A549 (cell line): ENCODE data around the gene SLC2A2. TPM values are rescaled to one million over a fixed set of nuclear protein-coding genes. Genes with fewer than 3 reads are reported as not detected.

ENCODE experiments used
- ATAC-seq, 2 experiments: fragments of 200-7000 bp in 1 of 2; fragments of >200 bp in 1 of 2; cut with Nextera tagmentation in 1 of 2; cut with Tn5 transposase in 1 of 2; 3 replicates each; pipeline versions ENCODE4 v1.8.0 to v1.9.1; 2018 to 2020; ENCODE audit warnings: mild to moderate bottlenecking in 1 of 2, moderate library complexity in 1 of 2
- CTCF ChIA-PET: fragments of 300-600 bp; sonication (Branson Sonifier 250); formaldehyde crosslinking; extraction: SDS; loops from one replicate; lab custom pipeline; 2021; ENCODE audit warnings: antibody characterized with exemption, inconsistent platforms; lab: Yijun Ruan, JAX
- POLR2A ChIA-PET: fragments of 350-600 bp; formaldehyde crosslinking; extraction: SDS; loops from one replicate; lab custom pipeline; 2021; ENCODE audit warnings: antibody characterized with exemption, inconsistent platforms; lab: Yijun Ruan, JAX
- DNase-seq, 2 experiments: peaks; one replicate each; pipeline versions ENCODE4 v3.0.0 to v3.0.0-alpha.2; 2011 to 2016; ENCODE audit warnings: low read depth in 1 of 2, low spot score in 1 of 2
- FAIRE-seq: peaks from 2 replicates; lab custom pipeline; 2011; peaks lifted over from hg19 to GRCh38; lab: Jason Lieb, UNC
- H3K27ac ChIP-seq, 2 experiments: fragments of >200 bp; sonication (Bioruptor Twin); formaldehyde crosslinking; 3 replicates each; pipeline ENCODE4 v1.5.1; 2016 to 2017
- H3K4me1 ChIP-seq: fragments of >200 bp; sonication (Bioruptor Twin); formaldehyde crosslinking; 3 replicates; pipeline ENCODE4 v1.6.1; 2016
- H3K4me2 ChIP-seq: fragments of >200 bp; sonication (Bioruptor Twin); formaldehyde crosslinking; 3 replicates; pipeline ENCODE4 v1.6.1; 2016
- H3K4me3 ChIP-seq: fragments of >200 bp; sonication (Bioruptor Twin); formaldehyde crosslinking; 3 replicates; pipeline ENCODE4 v1.5.1; 2016
- H3K9me3 ChIP-seq: fragments of >200 bp; sonication (Bioruptor Twin); formaldehyde crosslinking; 3 replicates; pipeline ENCODE4 v1.6.1; 2016
- BHLHE40 ChIP-seq: IDR thresholded peaks from 2 replicates; pipeline ENCODE4 v1.6.1; 2012; ENCODE audit warnings: low read depth, low read length, inconsistent platforms
- CBX2 ChIP-seq: fragments of 200-600 bp; sonication (generic); IDR thresholded peaks from 2 replicates; pipeline ENCODE4 v1.6.1; 2016; ENCODE audit warnings: low read depth, mild to moderate bottlenecking, borderline replicate concordance
- EHF ChIP-seq: fragments of 250-450 bp; sonication (Bioruptor Pico); IDR thresholded peaks from 2 replicates; pipeline ENCODE4 v1.5.0; 2020; ENCODE audit warnings: mild to moderate bottlenecking
- EP300 ChIP-seq, 2 experiments: fragments of >200 bp; sonication (Bioruptor Twin); formaldehyde crosslinking; IDR thresholded peaks; 2 replicates in 1 of 2; 3 replicates in 1 of 2; pipeline ENCODE4 v1.6.1; 2016 to 2017
- HDAC2 ChIP-seq: fragments of 200-600 bp; sonication (generic); IDR thresholded peaks from 2 replicates; pipeline ENCODE4 v1.6.1; 2016
- HEYL ChIP-seq: fragments of 250-450 bp; sonication (Bioruptor Pico); IDR thresholded peaks from 2 replicates; pipeline ENCODE4 v1.8.0; 2021; ENCODE audit warnings: mild to moderate bottlenecking, moderate library complexity
- HMGXB4 ChIP-seq: fragments of 250-450 bp; sonication (Bioruptor Pico); IDR thresholded peaks from 2 replicates; pipeline ENCODE4 v1.5.0; 2021; ENCODE audit warnings: mild to moderate bottlenecking, moderate library complexity, borderline replicate concordance
- MAZ ChIP-seq: fragments of 150-350 bp; IDR thresholded peaks from 2 replicates; pipeline ENCODE4 v1.6.1; 2014; ENCODE audit warnings: antibody characterized with exemption, low read depth, low read length, borderline replicate concordance
- MYC ChIP-seq: IDR thresholded peaks from 2 replicates; pipeline ENCODE4 v1.6.1; 2012; ENCODE audit warnings: mild to moderate bottlenecking, inconsistent platforms, low read length, improper control_type of control experiment, borderline replicate concordance
- NPAS2 ChIP-seq: fragments of 250-450 bp; sonication (Bioruptor Pico); IDR thresholded peaks from 2 replicates; pipeline ENCODE4 v1.8.0; 2022; ENCODE audit warnings: mild to moderate bottlenecking, moderate library complexity, borderline replicate concordance
- NR3C1 ChIP-seq: fragments of >200 bp; sonication (Bioruptor Twin); formaldehyde crosslinking; IDR thresholded peaks from 3 replicates; pipeline ENCODE4 v1.6.1; 2017
- PHF8 ChIP-seq: fragments of 200-600 bp; sonication (generic); IDR thresholded peaks from 2 replicates; pipeline ENCODE4 v1.6.1; 2016; ENCODE audit warnings: low read depth, mild to moderate bottlenecking, antibody characterized with exemption, moderate library complexity, borderline replicate concordance
- POLR2A ChIP-seq: IDR thresholded peaks from 2 replicates; pipeline ENCODE4 v1.6.1; 2012; ENCODE audit warnings: mild to moderate bottlenecking, low read length
- RAD21 ChIP-seq, 2 experiments: fragments of >200 bp in 1 of 2; sonication (Bioruptor Twin) in 1 of 2; formaldehyde crosslinking in 1 of 2; IDR thresholded peaks in 1 of 2; conservative IDR thresholded peaks in 1 of 2; 2 replicates in 1 of 2; 3 replicates in 1 of 2; pipeline ENCODE4 v1.6.1; 2012 to 2018; ENCODE audit warnings: inconsistent platforms in 1 of 2
- RCOR1 ChIP-seq: fragments of 150-350 bp; IDR thresholded peaks from 2 replicates; pipeline ENCODE4 v1.6.1; 2014; ENCODE audit warnings: antibody characterized with exemption, low read length, low read depth
- WGBS: methylation state at CpG from one replicate; pipeline ENCODE4 v1.1.6; 2017; ENCODE audit errors: missing lambda C conversion rate; 5-methylcytosine and 5-hydroxymethylcytosine counted together
- polyA plus RNA-seq, 4 experiments: library from polyadenylated mRNA; depleted of rRNA in 3 of 4; stranded (reverse); fragments of >200 nt; fragmentation: RNase III in 1 of 4; extraction: RNeasy Plus Mini Kit Qiagen cat#74134 plus additional on column Dnase treatment in 1 of 4; gene quantifications; 2 replicates in 3 of 4; 3 replicates in 1 of 4; pipeline ENCODE4 v1.2.3, GENCODE V29; 2011 to 2017
- TF ChIP-seq, protein P1 (sequence below): fragments of >200 bp; sonication (Bioruptor Twin); formaldehyde crosslinking; IDR thresholded peaks from 3 replicates; pipeline ENCODE4 v1.6.1; 2016
- TF ChIP-seq, protein P2 (sequence below): fragments of >200 bp; sonication (Bioruptor Twin); formaldehyde crosslinking; IDR thresholded peaks from 2 replicates; pipeline ENCODE4 v1.6.1; 2016
- TF ChIP-seq, protein P3 (sequence below): fragments of 150-350 bp; IDR thresholded peaks from 2 replicates; pipeline ENCODE4 v1.6.1; 2014; ENCODE audit warnings: low read depth, mild to moderate bottlenecking, low read length

The SLC2A2 gene
- polyA plus RNA-seq, 2 of the 4 experiments (the other 2 are of a cell fraction) = not detected

DNA sequence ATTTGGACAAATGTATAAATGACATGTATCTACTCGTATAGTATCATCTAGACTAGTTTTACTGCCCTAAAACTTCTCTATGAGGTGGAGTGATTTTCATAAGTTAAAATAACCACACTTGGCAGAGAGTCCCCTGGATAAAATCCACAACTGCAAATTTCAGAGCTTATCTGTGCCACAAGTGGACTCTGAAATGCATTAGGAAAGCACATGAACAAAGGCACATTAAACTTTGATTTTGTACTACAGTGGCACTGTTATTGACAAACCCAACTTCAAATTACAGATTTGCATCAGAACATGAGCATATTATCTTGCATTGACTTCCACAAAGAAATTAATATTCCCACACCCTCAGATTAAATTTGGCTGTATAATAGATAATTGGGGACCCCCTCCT, 60.0 kb downstream of the SLC2A2 start:
- no peak for TF ChIP-seq RAD21 (conservative IDR thresholded peaks at IDR 0.05 in 1 of 2, IDR thresholded peaks at IDR 0.05 in 1 of 2)
- no peak for TF ChIP-seq HDAC2
- no peak for TF ChIP-seq HEYL (CRISPR knock-in tag)
- TF ChIP-seq POLR2A = no peak
- no peak for TF ChIP-seq NPAS2 (CRISPR knock-in tag)
- no peak for TF ChIP-seq BHLHE40
- TF ChIP-seq MYC = no peak
- Histone ChIP-seq H3K4me2 (no peak overlapping the region), H3K4me3 (no peak overlapping the region), H3K9me3 (no peaks in the 10 kb centered on the region), H3K27ac (no peak overlapping the region), H3K4me1 (peaks cover 13% of the 10 kb centered on the region)
- CTCF ChIA-PET = interaction anchor here (1.2 to 2.9 kb wide), 2 partner anchors 202 to 216 kb away, joined by 6 to 10 read pairs; no protein-coding TSS in a partner anchor
- DNase-seq (no peak), ATAC-seq (no peak), FAIRE-seq (no peak)
- WGBS = 88% methylated on average over 1 of the region's 1 CpG
- POLR2A ChIA-PET = no interaction called here

DNA sequence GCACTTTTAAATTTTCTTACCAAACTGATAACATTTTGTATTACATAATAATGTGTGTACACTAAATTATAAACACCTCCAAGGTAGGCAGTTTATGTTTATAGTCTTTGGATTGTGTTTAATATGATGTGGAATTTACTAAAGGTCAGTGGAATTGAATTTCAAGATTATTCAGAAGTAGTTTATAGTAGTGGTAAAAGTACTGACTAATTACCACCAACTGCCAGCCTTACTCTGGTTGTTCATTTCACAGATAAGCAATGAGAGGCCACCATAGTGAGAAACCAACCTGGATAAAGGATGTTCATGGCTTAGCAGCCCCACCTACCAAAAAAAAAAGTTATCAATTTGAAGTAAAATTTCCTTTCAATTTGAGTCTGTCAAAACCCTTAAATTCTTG, 64.1 kb downstream of the SLC2A2 start:
- no peak overlapping the region for H3K4me3 ChIP-seq
- POLR2A ChIA-PET = no interaction called here
- TF ChIP-seq HDAC2 (no peak), RCOR1 (no peak), NR3C1 (no peak), CBX2 (no peak), EP300 (IDR thresholded peaks at IDR 0.05) (no peak), EHF (CRISPR knock-in tag) (no peak), HMGXB4 (CRISPR knock-in tag) (no peak), PHF8 (no peak), MAZ (no peak)
- TF ChIP-seq, protein P1, sequence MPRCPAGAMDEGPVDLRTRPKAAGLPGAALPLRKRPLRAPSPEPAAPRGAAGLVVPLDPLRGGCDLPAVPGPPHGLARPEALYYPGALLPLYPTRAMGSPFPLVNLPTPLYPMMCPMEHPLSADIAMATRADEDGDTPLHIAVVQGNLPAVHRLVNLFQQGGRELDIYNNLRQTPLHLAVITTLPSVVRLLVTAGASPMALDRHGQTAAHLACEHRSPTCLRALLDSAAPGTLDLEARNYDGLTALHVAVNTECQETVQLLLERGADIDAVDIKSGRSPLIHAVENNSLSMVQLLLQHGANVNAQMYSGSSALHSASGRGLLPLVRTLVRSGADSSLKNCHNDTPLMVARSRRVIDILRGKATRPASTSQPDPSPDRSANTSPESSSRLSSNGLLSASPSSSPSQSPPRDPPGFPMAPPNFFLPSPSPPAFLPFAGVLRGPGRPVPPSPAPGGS = no peak
- TF ChIP-seq, protein P2, sequence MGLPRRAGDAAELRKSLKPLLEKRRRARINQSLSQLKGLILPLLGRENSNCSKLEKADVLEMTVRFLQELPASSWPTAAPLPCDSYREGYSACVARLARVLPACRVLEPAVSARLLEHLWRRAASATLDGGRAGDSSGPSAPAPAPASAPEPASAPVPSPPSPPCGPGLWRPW = no peak
- TF ChIP-seq, protein P3, sequence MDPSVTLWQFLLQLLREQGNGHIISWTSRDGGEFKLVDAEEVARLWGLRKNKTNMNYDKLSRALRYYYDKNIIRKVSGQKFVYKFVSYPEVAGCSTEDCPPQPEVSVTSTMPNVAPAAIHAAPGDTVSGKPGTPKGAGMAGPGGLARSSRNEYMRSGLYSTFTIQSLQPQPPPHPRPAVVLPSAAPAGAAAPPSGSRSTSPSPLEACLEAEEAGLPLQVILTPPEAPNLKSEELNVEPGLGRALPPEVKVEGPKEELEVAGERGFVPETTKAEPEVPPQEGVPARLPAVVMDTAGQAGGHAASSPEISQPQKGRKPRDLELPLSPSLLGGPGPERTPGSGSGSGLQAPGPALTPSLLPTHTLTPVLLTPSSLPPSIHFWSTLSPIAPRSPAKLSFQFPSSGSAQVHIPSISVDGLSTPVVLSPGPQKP = no peak
- CTCF ChIA-PET = interaction anchor here (0.7 to 2.7 kb wide), 19 partner anchors 9 to 809 kb away, joined by 3 to 19 read pairs (median 4); no protein-coding TSS in a partner anchor
- no peak for ATAC-seq
- H3K27ac ChIP-seq = peak overlapping the region; percentile 52 to 72; a peak in 4 of 6 replicates
- no peaks in the 10 kb centered on the region for H3K9me3 ChIP-seq
- FAIRE-seq = no peak
- DNase-seq = no peak
- peaks cover 13% of the 10 kb centered on the region for H3K4me1 ChIP-seq
- H3K4me2 ChIP-seq = no peak overlapping the region; the same call in 2 of the 3 replicates
